ENCODE data around the gene ZNF740.

Gene ZNF740

GRCh38 chr12:53234271-53234914 is 53.9 kb downstream of the ZNF740 start:
- TF ChIP-seq, protein P1, sequence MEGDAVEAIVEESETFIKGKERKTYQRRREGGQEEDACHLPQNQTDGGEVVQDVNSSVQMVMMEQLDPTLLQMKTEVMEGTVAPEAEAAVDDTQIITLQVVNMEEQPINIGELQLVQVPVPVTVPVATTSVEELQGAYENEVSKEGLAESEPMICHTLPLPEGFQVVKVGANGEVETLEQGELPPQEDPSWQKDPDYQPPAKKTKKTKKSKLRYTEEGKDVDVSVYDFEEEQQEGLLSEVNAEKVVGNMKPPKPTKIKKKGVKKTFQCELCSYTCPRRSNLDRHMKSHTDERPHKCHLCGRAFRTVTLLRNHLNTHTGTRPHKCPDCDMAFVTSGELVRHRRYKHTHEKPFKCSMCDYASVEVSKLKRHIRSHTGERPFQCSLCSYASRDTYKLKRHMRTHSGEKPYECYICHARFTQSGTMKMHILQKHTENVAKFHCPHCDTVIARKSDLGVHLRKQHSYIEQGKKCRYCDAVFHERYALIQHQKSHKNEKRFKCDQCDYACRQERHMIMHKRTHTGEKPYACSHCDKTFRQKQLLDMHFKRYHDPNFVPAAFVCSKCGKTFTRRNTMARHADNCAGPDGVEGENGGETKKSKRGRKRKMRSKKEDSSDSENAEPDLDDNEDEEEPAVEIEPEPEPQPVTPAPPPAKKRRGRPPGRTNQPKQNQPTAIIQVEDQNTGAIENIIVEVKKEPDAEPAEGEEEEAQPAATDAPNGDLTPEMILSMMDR (IDR thresholded peaks at IDR 0.05; ENCODE audit: low read depth, low read length, missing control alignments), result no peak
- no peak overlapping the region for H3K4me3 ChIP-seq (ENCODE audit: low read depth, low read length)
- no peak for DNase-seq (ENCODE audit: low read depth)
- in situ Hi-C loops (cut with HindIII; ENCODE audit: low sequenced_read_pairs), result no loop called here

DNA sequence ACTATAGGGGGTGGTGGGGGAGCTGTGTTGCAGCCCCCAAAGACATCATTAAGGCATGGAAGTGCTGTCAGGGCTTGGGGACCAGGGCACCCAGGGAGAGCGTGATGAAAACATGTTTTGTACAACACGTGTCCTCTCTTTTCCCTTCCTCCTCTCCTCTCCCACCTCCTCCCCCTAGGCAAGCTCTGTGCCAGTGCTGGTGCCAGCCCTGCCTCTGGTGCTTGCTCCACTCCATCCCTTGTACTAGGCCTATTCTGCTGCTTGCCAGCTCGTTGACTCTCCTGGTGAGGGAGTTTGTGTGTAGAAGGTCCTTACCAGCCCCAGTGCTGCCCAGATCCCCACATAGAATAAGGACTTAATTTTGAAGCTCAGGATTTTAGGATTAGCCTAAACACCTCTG is 54.6 kb downstream of the ZNF740 start:
- TF ChIP-seq, protein P1 (IDR thresholded peaks at IDR 0.05; ENCODE audit: low read depth, low read length, missing control alignments), result no peak
- H3K4me3 ChIP-seq (ENCODE audit: low read depth, low read length), result no peak overlapping the region
- in situ Hi-C loops (cut with HindIII; ENCODE audit: low sequenced_read_pairs), result no loop called here
- DNase-seq (ENCODE audit: low read depth), result no peak

- in situ Hi-C loops (cut with HindIII; ENCODE audit: low sequenced_read_pairs), result no loop called here
- no peak overlapping the region for H3K4me3 ChIP-seq (ENCODE audit: low read depth, low read length)
- TF ChIP-seq, protein P1 (IDR thresholded peaks at IDR 0.05; ENCODE audit: low read depth, low read length, missing control alignments), result no peak
- DNase-seq (ENCODE audit: low read depth), result no peak
Observed at GRCh38 chr12:53235742-53236442, 55.4 kb downstream of the ZNF740 start.

- DNase-seq (ENCODE audit: low read depth), result no peak
- H3K4me3 ChIP-seq (ENCODE audit: low read depth, low read length), result no peak overlapping the region
- TF ChIP-seq, protein P1 (IDR thresholded peaks at IDR 0.05; ENCODE audit: low read depth, low read length, missing control alignments), result no peak
- in situ Hi-C loops (cut with HindIII; ENCODE audit: low sequenced_read_pairs), result no loop called here
Observed at GRCh38 chr12:53236443-53237111, 56.1 kb downstream of the ZNF740 start.

GRCh38 chr12:53239643-53240258 is 59.2 kb downstream of the ZNF740 start:
- no peak for DNase-seq (ENCODE audit: low read depth)
- H3K4me3 ChIP-seq (ENCODE audit: low read depth, low read length), result no peak overlapping the region
- in situ Hi-C loops (cut with HindIII; ENCODE audit: low sequenced_read_pairs), result no loop called here
- TF ChIP-seq, protein P1 (IDR thresholded peaks at IDR 0.05; ENCODE audit: low read depth, low read length, missing control alignments), result no peak

- TF ChIP-seq, protein P1 (IDR thresholded peaks at IDR 0.05; ENCODE audit: low read depth, low read length, missing control alignments), result no peak
- DNase-seq (ENCODE audit: low read depth), result no peak
- no peak overlapping the region for H3K4me3 ChIP-seq (ENCODE audit: low read depth, low read length)
- in situ Hi-C loops (cut with HindIII; ENCODE audit: low sequenced_read_pairs), result no loop called here
Observed at GRCh38 chr12:53241623-53242412, 61.3 kb downstream of the ZNF740 start.
